KG1 (cell line): ENCODE results near the gene HSPA14.
"Not testable (repeated sequence)": the region's sequence is repeated elsewhere in the genome, so short reads cannot be mapped to it uniquely, and the experiment has no call there.

ENCODE experiments used
- DNase-seq: peaks from one replicate; lab custom pipeline; 2025; lab: John Stamatoyannopoulos, UW

HSPA14 gene

DNA sequence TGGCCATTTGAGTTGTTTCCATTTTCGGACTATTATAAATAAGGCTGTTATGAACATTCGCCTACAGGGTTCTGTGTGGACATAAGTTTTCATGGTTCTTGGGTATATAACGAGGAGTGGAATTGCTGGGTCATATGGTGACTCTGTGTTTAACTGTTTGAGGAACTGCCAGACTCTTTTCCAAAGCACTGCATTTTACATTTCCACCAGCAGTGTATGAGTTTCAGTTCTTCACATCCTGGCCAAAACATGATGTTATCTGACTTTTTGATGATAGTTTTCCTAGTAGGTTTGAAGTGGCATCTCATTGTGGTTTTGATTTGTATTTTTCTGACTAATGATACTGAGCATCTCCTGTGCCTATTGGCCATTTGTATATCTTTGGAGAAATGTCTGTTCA is 46.0 kb downstream of the HSPA14 start:
- DNase-seq, result no peak

- DNase-seq, result no peak
Observed at GRCh38 chr10:14889318-14889717, 51.2 kb downstream of the HSPA14 start.

DNA sequence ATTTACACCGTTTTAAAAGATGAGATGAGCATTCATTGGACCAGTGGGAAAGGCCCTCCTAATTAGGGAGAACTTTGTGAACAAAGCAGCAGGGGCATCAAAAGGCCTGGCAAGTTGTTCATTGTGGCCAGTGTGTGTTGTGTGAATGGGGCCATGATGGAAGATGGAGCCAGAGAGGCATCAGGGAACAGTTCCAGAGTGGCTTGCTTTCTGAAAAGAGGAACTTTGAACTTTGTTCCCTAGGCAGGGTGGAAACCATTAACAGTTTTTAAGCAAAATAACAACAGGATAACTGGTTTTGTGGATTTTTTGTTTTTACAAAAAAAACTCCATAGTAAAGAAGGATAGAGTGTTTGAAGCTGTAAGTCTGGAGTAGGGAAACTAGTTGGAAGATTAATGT is 53.0 kb downstream of the HSPA14 start:
- DNase-seq, result no peak

DNA sequence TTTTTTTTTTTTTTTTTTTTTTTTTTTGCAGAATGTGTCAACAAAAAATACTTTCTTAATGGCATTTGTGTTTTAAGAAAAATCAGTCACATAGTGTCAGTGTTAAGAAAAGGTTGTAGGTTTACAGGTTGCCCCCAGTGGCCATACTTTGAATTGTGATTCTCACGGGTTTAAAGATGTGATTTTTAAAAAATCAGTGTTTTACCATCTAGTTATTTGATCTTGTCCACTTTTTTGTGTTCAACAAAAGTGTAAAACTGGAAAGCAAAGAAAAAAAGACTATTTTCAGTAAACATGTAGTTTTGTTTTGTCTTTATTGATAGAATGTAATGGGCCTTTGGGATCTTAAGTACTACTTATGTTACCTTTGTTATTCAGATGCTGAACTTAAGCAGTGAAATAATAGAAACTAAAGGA is 66.2 kb downstream of the HSPA14 start:
- DNase-seq, result peak; percentile 8

DNA sequence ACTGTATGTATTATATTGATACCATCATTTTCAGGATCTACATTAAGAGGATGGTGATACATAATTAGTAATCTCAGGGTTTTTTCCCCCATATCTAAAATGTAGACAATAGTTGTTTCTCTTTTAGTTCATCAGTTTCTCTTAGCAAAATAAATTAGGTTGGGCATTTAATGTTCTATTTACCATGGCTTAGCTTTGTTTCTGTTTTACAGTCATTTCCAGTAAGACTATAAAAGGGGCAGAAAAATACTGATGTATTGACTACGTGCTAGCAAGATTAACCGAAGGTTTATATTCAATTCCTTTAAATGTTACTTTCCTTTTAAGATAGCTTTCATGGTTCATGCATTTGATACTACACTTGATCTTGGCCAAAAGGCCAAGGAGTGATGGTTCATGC is 66.8 kb downstream of the HSPA14 start:
- DNase-seq, result no peak

DNA sequence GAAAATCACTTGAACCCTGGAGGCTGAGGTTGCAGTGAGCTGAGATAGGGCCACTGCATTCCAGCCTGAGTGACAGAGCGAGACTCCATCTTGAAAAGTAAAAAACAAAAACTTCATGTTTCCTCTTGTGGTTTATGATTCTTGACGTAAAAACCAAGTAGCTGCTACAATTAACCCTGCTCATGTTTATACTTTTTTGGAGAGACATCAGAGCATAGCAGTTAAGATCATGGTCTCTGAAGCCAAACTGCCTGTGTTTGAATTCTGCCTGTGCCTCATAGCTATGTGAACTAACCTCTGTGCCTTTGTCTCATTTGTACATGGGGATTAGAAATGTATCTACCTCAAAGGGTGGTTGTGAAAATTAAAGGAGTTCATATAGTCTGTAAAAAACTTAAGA is 67.8 kb downstream of the HSPA14 start:
- no peak for DNase-seq

- no peak for DNase-seq
Observed at GRCh38 chr10:14906765-14907164, 68.7 kb downstream of the HSPA14 start.

GRCh38 chr10:14907591-14907990 is 69.5 kb downstream of the HSPA14 start:
- DNase-seq, result not testable (repeated sequence)

DNA sequence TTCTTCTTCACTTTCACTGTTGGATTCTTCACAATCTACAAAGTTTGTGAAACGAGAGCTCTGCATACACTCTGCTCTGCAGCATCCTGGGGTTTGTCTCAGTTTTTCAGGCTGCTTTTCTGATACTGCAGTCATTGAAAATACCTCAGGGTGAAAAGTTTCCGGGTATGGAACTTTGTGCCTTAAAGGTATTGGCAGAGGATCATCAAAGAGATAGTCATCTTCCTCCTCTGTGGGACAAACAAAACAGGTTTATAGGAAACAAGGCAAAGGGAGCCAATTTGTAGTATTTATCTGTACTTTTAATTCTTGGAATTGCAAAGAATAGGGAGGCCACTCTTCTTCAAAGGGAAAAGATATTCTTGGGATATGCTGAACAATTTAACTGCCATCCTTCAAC is 71.0 kb downstream of the HSPA14 start:
- DNase-seq, result no peak

DNA sequence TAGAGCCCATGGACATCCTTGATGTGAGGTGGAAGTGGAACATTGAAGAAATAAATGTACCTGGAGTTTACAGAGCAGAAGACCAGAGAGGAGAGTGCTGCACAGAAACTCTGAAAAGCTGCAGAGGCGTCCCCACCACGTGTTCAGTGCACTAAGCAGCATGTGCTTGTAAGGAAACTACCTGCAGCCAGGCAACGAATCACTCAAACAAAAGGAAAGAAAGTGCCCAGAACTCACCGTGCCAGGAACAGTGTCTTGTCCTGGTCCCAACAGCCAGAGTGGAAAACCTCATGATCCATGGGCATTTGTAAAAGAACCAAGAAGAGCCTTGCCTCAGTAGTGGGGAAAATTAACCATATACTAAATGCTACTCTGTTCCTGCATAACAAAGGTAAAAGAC is 72.8 kb downstream of the HSPA14 start:
- DNase-seq, result no peak

DNA sequence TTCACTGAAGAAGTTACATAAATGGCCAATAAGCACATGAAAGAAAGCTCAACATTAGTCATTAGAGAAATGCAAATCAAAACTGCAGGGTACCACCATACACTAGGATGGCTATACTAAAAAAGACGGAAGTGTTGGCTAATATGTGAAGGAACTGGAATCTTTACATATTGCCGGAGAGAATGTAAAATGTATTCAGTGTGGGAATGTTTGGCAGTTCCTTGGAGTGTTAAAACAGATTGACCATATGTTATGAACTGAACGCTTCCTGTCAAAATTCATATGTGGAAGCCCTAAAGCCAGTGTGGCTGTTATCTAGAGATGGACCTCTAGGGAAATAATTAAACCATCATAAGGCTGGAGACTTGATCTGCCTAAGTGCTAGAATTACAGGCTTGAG is 73.7 kb downstream of the HSPA14 start:
- DNase-seq, result no peak

GRCh38 chr10:14916600-14916999 is 78.5 kb downstream of the HSPA14 start:
- DNase-seq, result no peak

GRCh38 chr10:14917827-14918226 is 79.7 kb downstream of the HSPA14 start:
- DNase-seq, result no peak

GRCh38 chr10:14918964-14919363 is 80.9 kb downstream of the HSPA14 start:
- DNase-seq, result no peak
